Endothelial cell (in vitro differentiated cells): Measurements from ENCODE around the gene E4F1. TPM values are rescaled to one million over a fixed set of nuclear protein-coding genes. Genes with fewer than 3 reads are reported as not detected.

Source experiments
- DNase-seq: peaks from one replicate; pipeline ENCODE4 v3.0.0; 2021; ENCODE audit warnings: low spot score
- H3K27ac Mint-ChIP-seq: one replicate; pipeline ENCODE4 v1.8.0; 2021; ENCODE audit warnings: mixed read lengths, inconsistent platforms; ENCODE audit not compliant: unreplicated experiment
- H3K27me3 Mint-ChIP-seq: one replicate; pipeline ENCODE4 v1.8.0; 2021; ENCODE audit warnings: mild to moderate bottlenecking, moderate library complexity, mixed read lengths, inconsistent platforms; ENCODE audit not compliant: unreplicated experiment
- H3K36me3 Mint-ChIP-seq: one replicate; pipeline ENCODE4 v1.8.0; 2021; ENCODE audit warnings: mild to moderate bottlenecking, low read depth, mixed read lengths, inconsistent platforms; ENCODE audit not compliant: unreplicated experiment
- H3K4me1 Mint-ChIP-seq: one replicate; pipeline ENCODE4 v1.8.0; 2021; ENCODE audit warnings: mild to moderate bottlenecking, mixed read lengths, inconsistent platforms; ENCODE audit not compliant: unreplicated experiment
- H3K4me3 Mint-ChIP-seq: one replicate; pipeline ENCODE4 v1.8.0; 2021; ENCODE audit warnings: mild to moderate bottlenecking, mixed read lengths, inconsistent platforms; ENCODE audit not compliant: unreplicated experiment
- H3K9me3 Mint-ChIP-seq: one replicate; pipeline ENCODE4 v1.8.0; 2021; ENCODE audit warnings: mixed read lengths, inconsistent platforms; ENCODE audit not compliant: unreplicated experiment
- CTCF ChIP-seq: fragments of 200-600 bp; sonication (generic); IDR thresholded peaks from one replicate; pipeline ENCODE4 v1.5.0; 2021; ENCODE audit warnings: antibody characterized with exemption; ENCODE audit not compliant: unreplicated experiment
- total RNA-seq: library from RNA; stranded (reverse); fragmentation: NEBNext Ultra II Directional; extraction: Animal tissue kit (Norgen Biotek cat#: 25700); gene quantifications from one replicate; pipeline ENCODE4 v1.2.1, GENCODE V29; 2021; ENCODE audit not compliant: unreplicated experiment

E4F1 gene
- total RNA-seq, 1 donor from 2014 or later: 35.9 TPM

- no peak for DNase-seq
- Mint-ChIP-seq H3K4me1 (no peaks in the 10 kb centered on the region), H3K27me3 (peaks cover 14% of the 10 kb centered on the region), H3K9me3 (no peaks in the 10 kb centered on the region), H3K36me3 (peaks cover 11% of the 10 kb centered on the region), H3K27ac (no peak overlapping the region), H3K4me3 (no peak overlapping the region)
- no peak for TF ChIP-seq CTCF
Measured at GRCh38 chr16:2278956-2279800, 55.8 kb downstream of the E4F1 start.

DNA sequence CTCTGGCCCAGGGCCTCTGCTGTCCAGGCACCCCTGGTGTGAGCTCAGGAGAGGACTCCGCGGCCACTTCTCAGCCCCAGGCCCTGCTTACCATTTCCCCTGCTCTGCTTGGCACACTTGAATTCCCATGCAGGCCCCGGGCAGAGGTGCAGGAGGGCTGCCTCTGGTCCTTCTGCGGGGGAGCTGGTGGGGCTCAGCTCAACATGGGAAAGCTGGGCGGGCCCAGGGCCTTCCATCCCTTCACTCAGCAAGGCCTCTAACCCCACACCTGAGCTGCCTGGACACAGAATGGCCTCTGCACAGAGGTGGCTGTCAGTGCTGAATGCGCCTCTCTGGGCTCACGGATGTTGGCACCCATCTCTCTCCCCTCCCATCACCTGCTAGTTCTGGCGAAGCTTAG lies 57.1 kb downstream of the E4F1 start:
- peaks cover 11% of the 10 kb centered on the region for H3K36me3 Mint-ChIP-seq
- H3K4me1 Mint-ChIP-seq: no peaks in the 10 kb centered on the region
- H3K4me3 Mint-ChIP-seq: no peak overlapping the region
- TF ChIP-seq CTCF: no peak
- no peaks in the 10 kb centered on the region for H3K9me3 Mint-ChIP-seq
- H3K27me3 Mint-ChIP-seq: peaks cover 14% of the 10 kb centered on the region
- H3K27ac Mint-ChIP-seq: no peak overlapping the region
- DNase-seq: no peak

DNA sequence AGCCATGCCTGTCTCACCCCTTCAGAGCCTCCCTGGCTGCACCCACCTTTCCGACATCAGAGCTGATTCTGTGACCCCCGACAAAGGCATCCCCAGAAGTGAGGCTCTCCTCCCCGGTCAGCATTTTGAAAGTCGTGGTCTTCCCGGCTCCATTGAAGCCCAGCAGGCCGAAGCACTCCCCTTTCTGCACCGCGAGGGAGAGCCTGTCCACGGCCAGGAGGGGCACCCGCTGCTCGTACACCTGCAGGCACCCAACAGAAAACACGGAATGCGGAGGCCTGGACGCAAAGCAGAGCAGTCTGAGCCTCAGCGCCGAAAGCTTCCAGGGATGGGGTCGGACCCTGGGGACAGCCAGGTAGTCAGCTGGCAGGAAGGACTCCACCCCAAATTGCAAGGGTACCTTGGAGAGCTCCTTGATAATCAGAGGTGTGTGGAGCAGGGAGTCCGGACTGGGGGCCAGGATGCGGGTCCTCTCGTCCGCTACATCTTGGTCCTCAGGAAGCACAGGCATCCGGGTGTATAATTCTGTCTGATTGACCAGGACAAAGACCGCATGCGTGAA lies 57.7 kb downstream of the E4F1 start:
- no peak overlapping the region for H3K27ac Mint-ChIP-seq
- no peak for DNase-seq

GRCh38 chr16:2282262-2282661 lies 58.9 kb downstream of the E4F1 start:
- no peaks in the 10 kb centered on the region for H3K4me1 Mint-ChIP-seq

More for the DNA sequence above, 57.7 kb downstream of the E4F1 start:
- Mint-ChIP-seq H3K9me3 (no peaks in the 10 kb centered on the region), H3K36me3 (peaks cover 11% of the 10 kb centered on the region), H3K4me1 (no peaks in the 10 kb centered on the region), H3K27me3 (peaks cover 14% of the 10 kb centered on the region), H3K4me3 (no peak overlapping the region)
- no peak for TF ChIP-seq CTCF

More at GRCh38 chr16:2282262-2282661, 58.9 kb downstream of the E4F1 start:
- Mint-ChIP-seq H3K27ac (no peak overlapping the region), H3K36me3 (peaks cover 11% of the 10 kb centered on the region), H3K27me3 (peaks cover 12% of the 10 kb centered on the region), H3K4me3 (no peak overlapping the region), H3K9me3 (no peaks in the 10 kb centered on the region)
- no peak for TF ChIP-seq CTCF
- no peak for DNase-seq
